IMR-90 (cell line): ENCODE results near the gene SYPL1. TPM values are rescaled to one million over a fixed set of nuclear protein-coding genes. Genes with fewer than 3 reads are reported as not detected.

Experiments
- ATAC-seq: fragments of 200-7000 bp; cut with Tn5 transposase; 2 replicates; pipeline ENCODE4 v1.9.1; 2020; ENCODE audit warnings: low read depth, mild to moderate bottlenecking, moderate library complexity
- BruUV-seq: library from RNA; stranded (reverse); fragments of 400-500 nt; replicated peaks from 2 replicates; lab custom pipeline; 2021; lab: Mats Ljungman, UMichigan
- CTCF ChIA-PET: fragments of 300-600 bp; formaldehyde crosslinking; extraction: SDS; loops from one replicate; lab custom pipeline; 2021; ENCODE audit warnings: antibody characterized with exemption; lab: Yijun Ruan, JAX
- POLR2A ChIA-PET: fragments of 300-600 bp; sonication (Branson Sonifier 250); formaldehyde crosslinking; loops from one replicate; lab custom pipeline; 2022; ENCODE audit warnings: antibody characterized with exemption; ENCODE audit not compliant: unreplicated experiment; lab: Charles Lee
- DNase-seq: peaks from one replicate; pipeline ENCODE4 v3.0.0; 2013
- H2AFZ ChIP-seq: replicated peaks from 2 replicates; pipeline ENCODE3; 2013; ENCODE audit warnings: low read length, mild to moderate bottlenecking; ENCODE audit not compliant: poor library complexity
- H2AK5ac ChIP-seq: 2 replicates; pipeline ENCODE4 v1.6.1; 2013; ENCODE audit warnings: low read depth, low read length, inconsistent platforms
- H2AK9ac ChIP-seq: replicated peaks from 2 replicates; pipeline ENCODE3; 2013; ENCODE audit warnings: mild to moderate bottlenecking, low read depth, low read length, moderate library complexity; ENCODE audit not compliant: poor library complexity
- H2BK120ac ChIP-seq: 2 replicates; pipeline ENCODE4 v1.6.1; 2013; ENCODE audit warnings: low read depth, low read length, inconsistent platforms
- H2BK15ac ChIP-seq: 3 replicates; pipeline ENCODE4 v1.6.1; 2013; ENCODE audit warnings: low read depth, low read length, inconsistent platforms
- H2BK20ac ChIP-seq: 2 replicates; pipeline ENCODE4 v1.6.1; 2013; ENCODE audit warnings: low read depth, mild to moderate bottlenecking, inconsistent platforms, low read length, moderate library complexity
- H2BK5ac ChIP-seq: 2 replicates; pipeline ENCODE4 v1.6.1; 2013; ENCODE audit warnings: mild to moderate bottlenecking, low read depth, low read length, inconsistent platforms; ENCODE audit not compliant: poor library complexity, severe bottlenecking
- H3K14ac ChIP-seq: replicated peaks from 2 replicates; pipeline ENCODE4 v1.6.1; 2013; ENCODE audit warnings: low read depth, low read length, inconsistent platforms
- H3K18ac ChIP-seq: 2 replicates; pipeline ENCODE4 v1.6.1; 2013; ENCODE audit warnings: low read depth, low read length, control low read depth
- H3K23ac ChIP-seq: 2 replicates; pipeline ENCODE4 v1.6.1; 2013; ENCODE audit warnings: low read depth, low read length, inconsistent platforms
- H3K27ac ChIP-seq: 2 replicates; pipeline ENCODE4 v1.5.1; 2013; ENCODE audit warnings: mild to moderate bottlenecking, control low read depth, low read length; ENCODE audit not compliant: insufficient read depth
- H3K27me3 ChIP-seq: 2 replicates; pipeline ENCODE4 v1.6.1; 2013; ENCODE audit warnings: low read length; ENCODE audit not compliant: control insufficient read depth, insufficient read depth
- H3K36me3 ChIP-seq: 2 replicates; pipeline ENCODE4 v1.6.1; 2013; ENCODE audit warnings: low read length, mixed read lengths; ENCODE audit not compliant: control insufficient read depth, insufficient read depth
- H3K4ac ChIP-seq: 2 replicates; pipeline ENCODE4 v1.6.1; 2013; ENCODE audit warnings: low read depth, low read length, inconsistent platforms
- H3K4me1 ChIP-seq: 2 replicates; pipeline ENCODE4 v1.6.1; 2013; ENCODE audit warnings: low read length, mixed read lengths; ENCODE audit not compliant: control insufficient read depth, insufficient read depth
- H3K4me2 ChIP-seq: 2 replicates; pipeline ENCODE4 v1.6.1; 2013; ENCODE audit warnings: low read depth, mild to moderate bottlenecking, control low read depth, low read length, moderate library complexity
- H3K4me3 ChIP-seq: 2 replicates; pipeline ENCODE4 v1.5.1; 2013; ENCODE audit warnings: low read depth, mild to moderate bottlenecking, control low read depth, low read length, moderate library complexity; ENCODE audit not compliant: insufficient read depth
- H3K56ac ChIP-seq: 2 replicates; pipeline ENCODE4 v1.6.1; 2013; ENCODE audit warnings: low read length, inconsistent platforms; ENCODE audit not compliant: insufficient read depth; ENCODE audit errors: extremely low read depth
- H3K79me1 ChIP-seq, 2 experiments: 2 replicates each; pipeline ENCODE4 v1.6.1; 2013; ENCODE audit warnings: low read length in 2 of 2, inconsistent platforms in 1 of 2, low read depth in 1 of 2
- H3K9ac ChIP-seq: 2 replicates; pipeline ENCODE4 v1.6.1; 2013; ENCODE audit warnings: low read depth, low read length, control low read depth
- H3K9me1 ChIP-seq: 2 replicates; pipeline ENCODE4 v1.6.1; 2013; ENCODE audit warnings: low read length, inconsistent platforms; ENCODE audit not compliant: insufficient read depth
- H3K9me3 ChIP-seq: 2 replicates; pipeline ENCODE4 v1.6.1; 2013; ENCODE audit warnings: low read length; ENCODE audit not compliant: control insufficient read depth, insufficient read depth
- H4K20me1 ChIP-seq: 2 replicates; pipeline ENCODE4 v1.6.1; 2013; ENCODE audit warnings: low read length, inconsistent platforms; ENCODE audit not compliant: insufficient read depth
- H4K5ac ChIP-seq: 2 replicates; pipeline ENCODE4 v1.6.1; 2013; ENCODE audit warnings: mild to moderate bottlenecking, low read depth, low read length, control low read depth
- H4K8ac ChIP-seq, 2 experiments: 2 replicates each; pipeline ENCODE4 v1.6.1; 2013; ENCODE audit warnings: low read depth in 2 of 2, low read length in 2 of 2, control low read depth in 1 of 2, inconsistent platforms in 1 of 2
- H4K91ac ChIP-seq: 2 replicates; pipeline ENCODE4 v1.6.1; 2013; ENCODE audit warnings: low read depth, low read length, inconsistent platforms; ENCODE audit not compliant: insufficient read depth
- CHD1 ChIP-seq: IDR thresholded peaks from 2 replicates; pipeline ENCODE4 v1.6.1; 2012; ENCODE audit warnings: low read depth, low read length, improper control_type of control experiment
- MAFK ChIP-seq: IDR thresholded peaks from 2 replicates; pipeline ENCODE4 v1.6.1; 2012; ENCODE audit warnings: low read depth, low read length, improper control_type of control experiment
- MXI1 ChIP-seq: IDR thresholded peaks from 2 replicates; pipeline ENCODE4 v1.6.1; 2012; ENCODE audit warnings: low read depth, mild to moderate bottlenecking, low read length, moderate library complexity, borderline replicate concordance
- POLR2A ChIP-seq: IDR thresholded peaks from 2 replicates; pipeline ENCODE4 v1.6.1; 2012; ENCODE audit warnings: mild to moderate bottlenecking, low read depth, low read length
- RAD21 ChIP-seq: IDR thresholded peaks from 2 replicates; pipeline ENCODE4 v1.6.1; 2012; ENCODE audit warnings: low read length, improper control_type of control experiment
- RFX5 ChIP-seq: IDR thresholded peaks from 2 replicates; pipeline ENCODE4 v1.8.0; 2012; ENCODE audit warnings: low read depth, mild to moderate bottlenecking, low read length, moderate library complexity
- WGBS, 2 experiments: methylation state at CpG; one replicate each; pipeline versions ENCODE4 v1.1.5 to v1.1.7; 2013; ENCODE audit warnings: missing lambda C conversion rate in 2 of 2; ENCODE audit not compliant: insufficient read length in 1 of 2; ENCODE audit errors: extremely low coverage in 2 of 2; 5-methylcytosine and 5-hydroxymethylcytosine counted together
- dilution Hi-C: fragments of 300-500 bp; cut with HindIII; formaldehyde crosslinking; loops from one replicate; pipeline ENCODE4 v1.14.3; 2018; ENCODE audit warnings: low sequenced_read_pairs; ENCODE audit not compliant: unreplicated experiment
- in situ Hi-C: fragments of 300-500 bp; cut with MboI; formaldehyde crosslinking; loops from 3 replicates; pipeline ENCODE4 v1.14.3; 2019; ENCODE audit warnings: low sequenced_read_pairs, inconsistent platforms, mixed read lengths
- intact Hi-C: fragments of 100-400 bp; cut with micrococcal nuclease; formaldehyde crosslinking; loops from 2 replicates; pipeline ENCODE4 v1.10.0; 2022
- polyA plus RNA-seq, 3 experiments: library from polyadenylated mRNA; depleted of rRNA; stranded (reverse); fragments of >200 nt; gene quantifications; 2 replicates each; pipeline ENCODE4 v1.2.3, GENCODE V29; 2012; ENCODE audit warnings: low replicate concordance in 1 of 3
- total RNA-seq: library from RNA; depleted of rRNA; stranded (reverse); fragments of >200 nt; gene quantifications from 2 replicates; pipeline ENCODE4 v1.2.3, GENCODE V29; 2012

The SYPL1 gene
- total and polyA plus RNA-seq, 2 of the 4 experiments (the other 2 are of a cell fraction), result 19.0 to 45.0 TPM

GRCh38 chr7:106050746-106051117 is 61.4 kb downstream of the SYPL1 start:
- in situ Hi-C loops, result no loop called here
- peak; percentile 50 for DNase-seq
- Histone ChIP-seq H3K4ac (no peak overlapping the region), H2AFZ (peak overlapping the region; percentile 76), H4K8ac (no peak overlapping the region), H3K27ac (no peak overlapping the region), H2BK15ac (no peak overlapping the region), H4K5ac (no peak overlapping the region), H3K4me1 (peaks cover 7% of the 10 kb centered on the region), H3K14ac (0 out of 2 replicates have a peak overlapping the region, but pooled peaks have one; percentile 58), H3K56ac (no peak overlapping the region), H3K79me1 (no peaks in the 10 kb centered on the region), H3K9me3 (no peaks in the 10 kb centered on the region), H4K20me1 (no peaks in the 10 kb centered on the region), H4K91ac (no peak overlapping the region), H3K9ac (no peak overlapping the region), H3K23ac (no peak overlapping the region), H2AK9ac (no peak overlapping the region), H2BK120ac (no peak overlapping the region), H3K4me3 (no peak overlapping the region), H3K18ac (no peak overlapping the region; the same call in 1 of the 2 replicates), H2BK5ac (no peak overlapping the region), H3K36me3 (no peaks in the 10 kb centered on the region), H2BK20ac (0 out of 2 replicates have a peak overlapping the region, but pooled peaks have one; percentile 5), H3K27me3 (peaks cover 27% of the 10 kb centered on the region), H3K9me1 (0 out of 2 replicates have a peak, but pooled peaks cover 2% of the 10 kb centered on the region), H2AK5ac (peak overlapping the region; percentile 33; the same call in 1 of the 2 replicates), H3K4me2 (no peak overlapping the region; the same call in 1 of the 2 replicates)
- dilution Hi-C loops, result no loop called here
- CTCF ChIA-PET, result interaction anchor here (3.1 kb wide), 1 partner anchor 103 kb away, joined by 18 read pairs; no protein-coding TSS in a partner anchor
- 40% methylated on average over 2 of the region's 5 CpGs; no CpG with 5 or more reads in 1 of the 2 experiments for WGBS, 2 experiments
- no TSS peak for BruUV-seq
- POLR2A ChIA-PET, result no interaction called here
- ATAC-seq, result peak; percentile 72
- no peak for TF ChIP-seq RFX5
- TF ChIP-seq MAFK, result no peak
- TF ChIP-seq CHD1, result no peak
- no peak for TF ChIP-seq POLR2A
- TF ChIP-seq MXI1, result no peak
- no peak for TF ChIP-seq RAD21
- intact Hi-C loops, result no loop called here
